ENCODE data around the gene MEGF11. TPM values are rescaled to one million over a fixed set of nuclear protein-coding genes. Genes with fewer than 3 reads are reported as not detected.

MEGF11 gene
- total RNA-seq, 1 experiment from 2014 or later: not detected

DNA sequence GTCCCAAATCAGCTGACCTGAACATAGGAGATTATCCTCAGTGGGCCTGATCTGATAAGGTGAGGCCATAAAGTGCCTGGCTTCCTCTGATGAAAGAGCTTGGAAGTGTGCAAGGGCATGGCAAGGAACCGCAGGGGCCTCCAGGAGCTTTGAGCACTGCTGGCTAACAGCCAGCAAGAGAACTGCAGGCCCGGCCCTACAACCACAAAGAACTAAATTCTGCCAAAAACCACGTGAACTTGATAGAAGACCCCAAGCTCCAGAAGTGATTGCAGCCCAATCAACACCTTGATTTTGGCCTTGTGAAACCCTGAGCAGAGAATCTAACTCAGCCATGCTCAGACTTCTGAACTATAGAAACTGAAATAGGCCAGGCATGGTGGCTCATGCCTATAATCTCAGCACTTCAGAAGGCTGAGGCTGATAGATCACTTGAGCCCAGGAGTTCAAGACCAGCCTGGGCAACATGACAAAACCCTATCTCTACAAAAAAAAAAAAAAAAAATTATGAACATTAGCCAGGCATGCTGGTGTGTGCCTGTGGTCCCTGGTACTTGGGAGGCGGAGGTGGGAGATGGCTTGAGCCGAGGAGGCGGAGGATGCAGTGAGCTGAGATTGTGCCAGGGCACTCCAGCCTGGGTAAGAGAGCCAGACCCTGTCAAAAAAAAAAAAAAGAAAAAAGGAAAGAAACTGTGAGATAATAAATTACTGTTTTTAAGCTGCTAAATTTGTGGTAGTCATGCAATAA is 32.2 kb upstream of the MEGF11 start:
- Histone ChIP-seq H4K20me1 (ENCODE audit: insufficient read depth, low read depth, low read length) (no peaks in the 10 kb centered on the region), H3K27me3 (ENCODE audit: low read length) (no peaks in the 10 kb centered on the region), H3K9me2 (replicated peaks; ENCODE audit: insufficient read depth, low read length) (no peaks in the 10 kb centered on the region), H3K79me2 (ENCODE audit: low read length) (no peaks in the 10 kb centered on the region), H3K36me3 (ENCODE audit: insufficient read depth, low read length) (no peaks in the 10 kb centered on the region), H3K9me3 (ENCODE audit: low read length) (no peaks in the 10 kb centered on the region), H3K4me2 (ENCODE audit: low read depth, low read length, poor library complexity, severe bottlenecking) (no peak overlapping the region), H3K4me1 (ENCODE audit: low read length) (peaks cover 3% of the 10 kb centered on the region; the same call in 1 of the 2 replicates), H3K27ac (ENCODE audit: low read length) (no peak overlapping the region), H3K4me3 (ENCODE audit: low read length) (no peak overlapping the region), H2AFZ (ENCODE audit: low read length) (no peak overlapping the region), H3K9ac (ENCODE audit: low read length) (no peak overlapping the region)
- no peak for DNase-seq

DNA sequence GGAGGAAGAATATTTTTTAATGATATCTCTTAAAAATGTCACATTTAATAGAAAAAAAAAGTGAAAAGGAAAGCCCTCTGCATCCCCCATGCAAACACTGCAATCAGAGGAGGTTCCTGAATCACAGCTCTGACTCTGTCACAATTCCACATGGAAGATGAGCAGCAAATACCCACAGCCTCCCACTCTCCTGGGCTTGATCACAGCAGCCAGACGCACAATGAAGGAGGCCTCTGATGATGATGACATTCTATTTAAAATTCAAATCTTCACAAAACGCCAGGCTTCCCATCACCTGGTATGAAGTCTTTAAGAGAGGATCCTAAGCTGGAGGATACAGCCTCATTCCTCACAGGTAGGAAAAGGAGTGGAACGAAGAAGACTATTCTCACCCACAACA is 30.7 kb upstream of the MEGF11 start:
- no peaks in the 10 kb centered on the region for H3K9me2 ChIP-seq (replicated peaks; ENCODE audit: insufficient read depth, low read length)
- no peaks in the 10 kb centered on the region for H3K79me2 ChIP-seq (ENCODE audit: low read length)
- H4K20me1 ChIP-seq (ENCODE audit: insufficient read depth, low read depth, low read length): no peaks in the 10 kb centered on the region
- H3K4me1 ChIP-seq (ENCODE audit: low read length): peaks cover 3% of the 10 kb centered on the region; the same call in 1 of the 2 replicates
- H3K9ac ChIP-seq (ENCODE audit: low read length): no peak overlapping the region
- no peaks in the 10 kb centered on the region for H3K27me3 ChIP-seq (ENCODE audit: low read length)
- H3K4me2 ChIP-seq (ENCODE audit: low read depth, low read length, poor library complexity, severe bottlenecking): no peak overlapping the region
- no peak overlapping the region for H3K27ac ChIP-seq (ENCODE audit: low read length)
- H3K36me3 ChIP-seq (ENCODE audit: insufficient read depth, low read length): no peaks in the 10 kb centered on the region
- no peak overlapping the region for H3K4me3 ChIP-seq (ENCODE audit: low read length)
- no peaks in the 10 kb centered on the region for H3K9me3 ChIP-seq (ENCODE audit: low read length)
- H2AFZ ChIP-seq (ENCODE audit: low read length): no peak overlapping the region
- DNase-seq: no peak

DNA sequence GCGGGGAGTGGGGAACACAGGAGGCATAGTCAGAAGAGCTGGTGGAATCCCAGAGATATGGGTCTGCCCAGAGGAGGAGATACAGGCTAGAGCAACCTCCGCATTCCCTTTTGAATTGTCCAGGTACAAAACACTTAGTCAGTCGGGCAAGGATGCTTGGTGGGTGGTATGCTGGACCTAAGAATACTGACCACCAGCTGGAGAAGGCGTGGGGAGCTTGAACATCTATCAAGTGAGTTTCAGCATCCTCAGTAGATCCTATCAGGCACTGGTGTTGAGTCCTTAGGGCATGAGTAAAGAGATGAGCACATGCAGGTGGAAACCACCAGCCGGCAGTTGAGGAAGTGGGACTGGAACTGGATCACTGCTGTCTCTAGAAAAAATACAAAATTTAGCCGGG is 25.1 kb upstream of the MEGF11 start:
- no peak overlapping the region for H3K4me2 ChIP-seq (ENCODE audit: low read depth, low read length, poor library complexity, severe bottlenecking)
- H3K27ac ChIP-seq (ENCODE audit: low read length): no peak overlapping the region
- no peaks in the 10 kb centered on the region for H4K20me1 ChIP-seq (ENCODE audit: insufficient read depth, low read depth, low read length)
- no peaks in the 10 kb centered on the region for H3K9me2 ChIP-seq (replicated peaks; ENCODE audit: insufficient read depth, low read length)
- no peak overlapping the region for H3K9ac ChIP-seq (ENCODE audit: low read length)
- no peak for DNase-seq
- no peaks in the 10 kb centered on the region for H3K4me1 ChIP-seq (ENCODE audit: low read length)
- H3K4me3 ChIP-seq (ENCODE audit: low read length): no peak overlapping the region
- no peak overlapping the region for H2AFZ ChIP-seq (ENCODE audit: low read length)
- H3K79me2 ChIP-seq (ENCODE audit: low read length): no peaks in the 10 kb centered on the region
- no peaks in the 10 kb centered on the region for H3K27me3 ChIP-seq (ENCODE audit: low read length)
- H3K9me3 ChIP-seq (ENCODE audit: low read length): no peaks in the 10 kb centered on the region
- H3K36me3 ChIP-seq (ENCODE audit: insufficient read depth, low read length): no peaks in the 10 kb centered on the region

DNA sequence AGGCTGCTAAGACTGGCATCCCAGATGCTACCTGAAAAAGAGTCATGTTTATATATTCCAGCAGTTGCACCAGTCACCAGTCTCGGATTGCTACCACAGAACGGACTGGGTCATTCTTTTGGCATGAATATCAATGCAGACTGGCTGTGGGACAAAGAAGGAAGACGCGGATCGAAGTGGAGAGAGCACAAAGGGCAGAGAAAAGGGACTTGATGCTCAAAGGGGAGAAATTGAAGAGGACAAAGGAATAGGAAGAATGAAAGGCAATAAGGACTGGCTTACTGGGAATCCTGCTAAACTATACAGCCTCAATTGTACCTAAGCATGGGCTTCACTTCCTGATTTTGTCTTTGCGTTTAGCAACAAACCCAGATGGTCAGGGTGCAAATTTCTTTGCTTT is 24.5 kb upstream of the MEGF11 start:
- Histone ChIP-seq H3K27me3 (ENCODE audit: low read length) (no peaks in the 10 kb centered on the region), H3K36me3 (ENCODE audit: insufficient read depth, low read length) (no peaks in the 10 kb centered on the region), H3K4me3 (ENCODE audit: low read length) (no peak overlapping the region), H2AFZ (ENCODE audit: low read length) (no peak overlapping the region), H3K9ac (ENCODE audit: low read length) (no peak overlapping the region), H3K4me1 (ENCODE audit: low read length) (no peaks in the 10 kb centered on the region), H3K27ac (ENCODE audit: low read length) (no peak overlapping the region), H3K9me3 (ENCODE audit: low read length) (no peaks in the 10 kb centered on the region), H4K20me1 (ENCODE audit: insufficient read depth, low read depth, low read length) (no peaks in the 10 kb centered on the region), H3K4me2 (ENCODE audit: low read depth, low read length, poor library complexity, severe bottlenecking) (no peak overlapping the region), H3K79me2 (ENCODE audit: low read length) (no peaks in the 10 kb centered on the region), H3K9me2 (replicated peaks; ENCODE audit: insufficient read depth, low read length) (no peaks in the 10 kb centered on the region)
- no peak for DNase-seq

DNA sequence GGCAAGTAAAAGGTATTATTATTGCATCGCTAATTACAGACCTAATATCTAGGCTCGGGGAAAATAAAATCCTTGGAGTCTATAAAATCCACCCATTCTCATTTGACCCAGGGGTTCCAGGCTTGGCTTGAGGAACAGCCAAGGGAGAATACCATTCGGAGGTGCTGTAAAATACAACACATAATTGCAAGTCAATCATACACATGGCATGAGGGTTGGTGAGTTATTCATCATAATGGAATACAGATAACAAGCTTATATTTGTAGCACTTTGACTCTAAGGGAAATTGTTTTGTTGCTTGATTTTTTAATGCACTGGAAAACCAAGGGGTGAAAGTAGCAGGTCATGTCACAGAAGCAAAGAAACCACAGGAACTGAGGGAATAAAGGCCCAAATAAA is 23.0 kb upstream of the MEGF11 start:
- Histone ChIP-seq H3K27ac (ENCODE audit: low read length) (no peak overlapping the region), H3K36me3 (ENCODE audit: insufficient read depth, low read length) (no peaks in the 10 kb centered on the region), H3K4me3 (ENCODE audit: low read length) (no peak overlapping the region), H3K79me2 (ENCODE audit: low read length) (no peaks in the 10 kb centered on the region), H3K9ac (ENCODE audit: low read length) (no peak overlapping the region), H2AFZ (ENCODE audit: low read length) (no peak overlapping the region), H3K9me3 (ENCODE audit: low read length) (no peaks in the 10 kb centered on the region), H3K27me3 (ENCODE audit: low read length) (no peaks in the 10 kb centered on the region), H3K4me1 (ENCODE audit: low read length) (no peaks in the 10 kb centered on the region), H3K9me2 (replicated peaks; ENCODE audit: insufficient read depth, low read length) (no peaks in the 10 kb centered on the region), H4K20me1 (ENCODE audit: insufficient read depth, low read depth, low read length) (no peaks in the 10 kb centered on the region), H3K4me2 (ENCODE audit: low read depth, low read length, poor library complexity, severe bottlenecking) (no peak overlapping the region)
- no peak for DNase-seq

DNA sequence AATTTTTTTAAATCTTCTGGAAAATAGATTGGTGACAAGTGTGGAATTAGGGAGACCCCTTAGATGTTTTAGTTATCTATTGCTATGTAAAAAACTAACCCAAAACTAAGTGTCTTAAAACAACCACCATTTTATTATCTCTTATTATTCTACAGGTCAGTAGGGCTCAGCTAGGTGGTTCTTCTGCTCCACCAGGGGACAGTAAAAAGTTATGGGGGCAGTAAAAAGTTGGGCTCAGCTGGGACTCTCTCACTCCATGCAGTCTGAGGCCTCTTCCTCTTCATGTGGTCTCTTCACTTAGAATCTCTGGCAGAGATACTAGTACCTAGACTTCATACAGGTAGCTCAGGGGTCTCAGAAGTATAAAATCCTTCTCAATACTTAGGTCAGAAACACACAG is 21.8 kb upstream of the MEGF11 start:
- no peak overlapping the region for H3K9ac ChIP-seq (ENCODE audit: low read length)
- no peaks in the 10 kb centered on the region for H4K20me1 ChIP-seq (ENCODE audit: insufficient read depth, low read depth, low read length)
- no peak overlapping the region for H3K4me2 ChIP-seq (ENCODE audit: low read depth, low read length, poor library complexity, severe bottlenecking)
- DNase-seq: no peak
- no peaks in the 10 kb centered on the region for H3K79me2 ChIP-seq (ENCODE audit: low read length)
- no peaks in the 10 kb centered on the region for H3K36me3 ChIP-seq (ENCODE audit: insufficient read depth, low read length)
- no peaks in the 10 kb centered on the region for H3K9me2 ChIP-seq (replicated peaks; ENCODE audit: insufficient read depth, low read length)
- no peaks in the 10 kb centered on the region for H3K9me3 ChIP-seq (ENCODE audit: low read length)
- no peaks in the 10 kb centered on the region for H3K27me3 ChIP-seq (ENCODE audit: low read length)
- H3K27ac ChIP-seq (ENCODE audit: low read length): no peak overlapping the region
- H3K4me1 ChIP-seq (ENCODE audit: low read length): peaks cover 3% of the 10 kb centered on the region; the same call in 1 of the 2 replicates
- no peak overlapping the region for H2AFZ ChIP-seq (ENCODE audit: low read length)
- no peak overlapping the region for H3K4me3 ChIP-seq (ENCODE audit: low read length)

DNA sequence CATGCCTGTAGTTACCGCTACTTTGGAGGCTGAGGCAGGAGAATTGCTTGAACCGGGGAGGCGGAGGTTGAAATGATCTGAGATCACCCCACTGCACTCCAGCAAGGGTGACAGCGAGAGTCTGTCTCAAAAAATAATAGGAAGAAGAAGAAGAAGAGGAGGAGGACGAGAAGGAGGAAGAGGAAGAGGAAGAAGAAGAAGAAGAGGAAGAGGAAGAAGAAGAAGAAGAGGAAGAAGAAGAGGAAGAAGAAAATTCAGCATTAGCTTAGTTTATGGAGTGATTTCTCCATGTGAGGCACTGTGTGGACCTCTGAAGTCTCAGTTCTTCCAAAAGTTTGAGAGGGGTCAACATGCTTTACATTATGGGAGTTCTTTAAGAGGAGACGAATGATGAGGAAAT is 17.4 kb upstream of the MEGF11 start:
- DNase-seq: no peak

DNA sequence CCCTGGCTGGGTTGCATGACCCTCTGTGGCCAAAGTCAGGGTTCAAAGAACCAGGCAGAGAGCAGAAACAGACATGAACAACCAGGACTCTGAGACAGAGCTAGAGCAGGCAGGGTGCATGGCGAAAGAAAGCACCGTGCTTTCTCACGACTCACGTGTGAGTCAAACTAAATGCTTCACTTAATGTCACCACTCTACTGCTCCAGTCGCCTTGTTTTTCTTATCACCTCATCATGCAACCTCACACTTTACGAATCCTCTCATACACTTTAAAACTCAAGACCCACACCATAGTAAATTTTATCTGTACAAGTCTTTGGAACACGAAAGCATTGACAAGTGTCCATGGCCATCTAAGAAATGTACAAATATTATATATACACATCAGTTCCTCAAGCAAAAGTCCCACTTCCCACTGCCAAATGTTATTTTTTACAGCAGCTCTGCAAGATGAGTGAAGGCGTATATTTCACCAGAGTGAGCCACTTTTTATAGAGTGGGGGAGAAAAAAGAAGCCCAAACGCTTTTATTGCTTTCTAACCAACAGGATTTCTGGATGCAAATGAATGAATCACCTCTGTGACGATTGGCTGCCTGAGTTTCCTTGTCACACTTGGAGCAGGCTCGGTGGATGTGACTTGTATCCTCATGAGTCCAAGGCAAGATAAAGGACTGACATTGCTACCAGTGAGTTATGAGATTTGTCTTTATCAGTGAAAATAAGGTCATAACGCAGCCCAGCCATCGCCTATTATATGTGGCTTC is 16.0 kb upstream of the MEGF11 start:
- Histone ChIP-seq H3K9me3 (ENCODE audit: low read length) (no peaks in the 10 kb centered on the region), H3K4me3 (ENCODE audit: low read length) (no peak overlapping the region), H3K36me3 (ENCODE audit: insufficient read depth, low read length) (no peaks in the 10 kb centered on the region), H3K27ac (ENCODE audit: low read length) (no peak overlapping the region), H3K9me2 (replicated peaks; ENCODE audit: insufficient read depth, low read length) (no peaks in the 10 kb centered on the region), H3K9ac (ENCODE audit: low read length) (no peak overlapping the region), H3K27me3 (ENCODE audit: low read length) (no peaks in the 10 kb centered on the region), H2AFZ (ENCODE audit: low read length) (no peak overlapping the region), H3K79me2 (ENCODE audit: low read length) (no peaks in the 10 kb centered on the region), H3K4me1 (ENCODE audit: low read length) (peaks cover 9% of the 10 kb centered on the region; the same call in 1 of the 2 replicates), H3K4me2 (ENCODE audit: low read depth, low read length, poor library complexity, severe bottlenecking) (no peak overlapping the region), H4K20me1 (ENCODE audit: insufficient read depth, low read depth, low read length) (no peaks in the 10 kb centered on the region)
- peak; percentile 48 for DNase-seq

More for the DNA sequence above, 17.4 kb upstream of the MEGF11 start:
- Histone ChIP-seq H3K27ac (ENCODE audit: low read length) (no peak overlapping the region), H3K36me3 (ENCODE audit: insufficient read depth, low read length) (no peaks in the 10 kb centered on the region), H3K9me2 (replicated peaks; ENCODE audit: insufficient read depth, low read length) (no peaks in the 10 kb centered on the region), H3K27me3 (ENCODE audit: low read length) (no peaks in the 10 kb centered on the region), H3K4me1 (ENCODE audit: low read length) (peaks cover 9% of the 10 kb centered on the region; the same call in 1 of the 2 replicates), H3K9me3 (ENCODE audit: low read length) (no peaks in the 10 kb centered on the region), H4K20me1 (ENCODE audit: insufficient read depth, low read depth, low read length) (no peaks in the 10 kb centered on the region), H3K9ac (ENCODE audit: low read length) (no peak overlapping the region), H2AFZ (ENCODE audit: low read length) (no peak overlapping the region), H3K79me2 (ENCODE audit: low read length) (no peaks in the 10 kb centered on the region), H3K4me3 (ENCODE audit: low read length) (no peak overlapping the region), H3K4me2 (ENCODE audit: low read depth, low read length, poor library complexity, severe bottlenecking) (no peak overlapping the region)

Measured in Karpas-422 (cell line).